HAP-1 (cell line): ENCODE results near the gene PLP2.

Experiments used
- DNase-seq, 2 experiments: peaks; one replicate each; pipeline ENCODE4 v3.0.0-alpha.2; 2016 to 2020; ENCODE audit warnings: low spot score in 2 of 2
- H3K27me3 ChIP-seq: fragments of 250-450 bp; sonication (Bioruptor Pico); 2 replicates; pipeline ENCODE4 v1.5.1; 2020; ENCODE audit warnings: low read depth, mild to moderate bottlenecking, moderate library complexity
- H3K36me3 ChIP-seq: fragments of 250-450 bp; sonication (Bioruptor Pico); replicated peaks from 2 replicates; pipeline ENCODE4 v1.5.1; 2020; ENCODE audit warnings: mild to moderate bottlenecking
- H3K4me1 ChIP-seq: fragments of 250-450 bp; sonication (Bioruptor Pico); 2 replicates; pipeline ENCODE4 v1.5.1; 2020; ENCODE audit warnings: mild to moderate bottlenecking
- H3K4me3 ChIP-seq: fragments of 250-450 bp; sonication (Bioruptor Pico); 2 replicates; pipeline ENCODE4 v1.5.1; 2020; ENCODE audit warnings: mild to moderate bottlenecking, moderate library complexity
- H3K9me3 ChIP-seq: fragments of 250-450 bp; sonication (Bioruptor Pico); 2 replicates; pipeline ENCODE4 v1.5.1; 2020; ENCODE audit warnings: mild to moderate bottlenecking, moderate library complexity
- in situ Hi-C: fragments of 300-500 bp; cut with MboI; formaldehyde crosslinking; loops from 3 replicates; pipeline ENCODE4 v1.14.3; 2020; ENCODE audit warnings: low sequenced_read_pairs, inconsistent platforms, mixed read lengths

Gene PLP2

GRCh38 chrX:49153467-49153866 lies 18.2 kb upstream of the PLP2 start:
- Histone ChIP-seq H3K4me3 (no peak overlapping the region), H3K36me3 (no peaks in the 10 kb centered on the region), H3K9me3 (no peaks in the 10 kb centered on the region), H3K27me3 (no peaks in the 10 kb centered on the region), H3K4me1 (peaks cover 15% of the 10 kb centered on the region)
- in situ Hi-C loops, result no loop called here
- DNase-seq, result no peak

GRCh38 chrX:49155243-49155899 lies 16.3 kb upstream of the PLP2 start:
- Histone ChIP-seq H3K4me1 (peaks cover 15% of the 10 kb centered on the region), H3K9me3 (no peaks in the 10 kb centered on the region), H3K36me3 (no peaks in the 10 kb centered on the region), H3K4me3 (peak overlapping the region; percentile 39), H3K27me3 (no peaks in the 10 kb centered on the region)
- DNase-seq, result peak; percentile 94 to 96
- in situ Hi-C loops, result no loop called here

- Histone ChIP-seq H3K4me3 (peak overlapping the region; percentile 39), H3K9me3 (no peaks in the 10 kb centered on the region), H3K36me3 (no peaks in the 10 kb centered on the region), H3K4me1 (peaks cover 15% of the 10 kb centered on the region), H3K27me3 (no peaks in the 10 kb centered on the region)
- peak; percentile 87 to 97 for DNase-seq
- in situ Hi-C loops, result no loop called here
Measured at GRCh38 chrX:49155900-49156837, 15.5 kb upstream of the PLP2 start.

GRCh38 chrX:49157194-49157593 lies 14.5 kb upstream of the PLP2 start:
- Histone ChIP-seq H3K36me3 (no peaks in the 10 kb centered on the region), H3K9me3 (no peaks in the 10 kb centered on the region), H3K27me3 (no peaks in the 10 kb centered on the region), H3K4me3 (no peak overlapping the region), H3K4me1 (peaks cover 15% of the 10 kb centered on the region)
- in situ Hi-C loops, result no loop called here
- DNase-seq, result no peak

- Histone ChIP-seq H3K27me3 (no peaks in the 10 kb centered on the region), H3K4me1 (peaks cover 19% of the 10 kb centered on the region), H3K4me3 (no peak overlapping the region), H3K9me3 (no peaks in the 10 kb centered on the region), H3K36me3 (no peaks in the 10 kb centered on the region)
- in situ Hi-C loops, result no loop called here
- no peak for DNase-seq
Measured at GRCh38 chrX:49160908-49161307, 10.8 kb upstream of the PLP2 start.

GRCh38 chrX:49161632-49162031 lies 10.1 kb upstream of the PLP2 start:
- Histone ChIP-seq H3K4me3 (no peak overlapping the region), H3K36me3 (no peaks in the 10 kb centered on the region), H3K4me1 (peaks cover 17% of the 10 kb centered on the region), H3K9me3 (no peaks in the 10 kb centered on the region), H3K27me3 (no peaks in the 10 kb centered on the region)
- in situ Hi-C loops, result no loop called here
- no peak for DNase-seq

GRCh38 chrX:49162620-49163019 lies 9.1 kb upstream of the PLP2 start, which contains the start of gene MAGIX:
Gene MAGIX (plus strand): TSS chrX:49162758. CDS start chrX:49162890, 132 bp downstream.
- no peak for DNase-seq
- no peaks in the 10 kb centered on the region for H3K9me3 ChIP-seq
- in situ Hi-C loops, result no loop called here
- H3K27me3 ChIP-seq, result no peaks in the 10 kb centered on the region
- peak within 1 kb of the TSS; percentile 35 for H3K4me3 ChIP-seq
- peaks cover 27% of the 10 kb centered on the region for H3K4me1 ChIP-seq
- H3K36me3 ChIP-seq, result no peaks in the 10 kb centered on the region

- Histone ChIP-seq H3K9me3 (no peaks in the 10 kb centered on the region), H3K4me1 (peaks cover 29% of the 10 kb centered on the region), H3K36me3 (no peaks in the 10 kb centered on the region), H3K4me3 (peak overlapping the region; percentile 35), H3K27me3 (no peaks in the 10 kb centered on the region)
- peak; percentile 85 to 98 for DNase-seq
- in situ Hi-C loops, result no loop called here
Measured at GRCh38 chrX:49163555-49164419, 7.9 kb upstream of the PLP2 start.

GRCh38 chrX:49164589-49165360 lies 6.9 kb upstream of the PLP2 start:
- H3K4me3 ChIP-seq, result no peak overlapping the region
- no peak for DNase-seq
- H3K27me3 ChIP-seq, result no peaks in the 10 kb centered on the region
- no peaks in the 10 kb centered on the region for H3K9me3 ChIP-seq
- in situ Hi-C loops, result loop anchor here (5.0 kb wide), 1 partner anchor 267 kb away; the partner anchor contains the start of genes PQBP1 and TIMM17B
- no peaks in the 10 kb centered on the region for H3K36me3 ChIP-seq
- peaks cover 29% of the 10 kb centered on the region for H3K4me1 ChIP-seq

- H3K27me3 ChIP-seq, result no peaks in the 10 kb centered on the region
- H3K36me3 ChIP-seq, result no peaks in the 10 kb centered on the region
- peak overlapping the region; percentile 29 for H3K4me3 ChIP-seq
- in situ Hi-C loops, result loop anchor here (5.0 kb wide), 1 partner anchor 269 kb away; the partner anchor contains the start of genes PQBP1 and TIMM17B
- peak; percentile 95 to 98 for DNase-seq
- peaks cover 29% of the 10 kb centered on the region for H3K4me1 ChIP-seq
- H3K9me3 ChIP-seq, result no peaks in the 10 kb centered on the region
Measured at GRCh38 chrX:49165901-49166881, 5.5 kb upstream of the PLP2 start.

GRCh38 chrX:49166914-49167739 lies 4.6 kb upstream of the PLP2 start:
- peak in 1 of 2 experiments; percentile 64 for DNase-seq
- peaks cover 29% of the 10 kb centered on the region for H3K4me1 ChIP-seq
- H3K36me3 ChIP-seq, result no peaks in the 10 kb centered on the region
- no peaks in the 10 kb centered on the region for H3K27me3 ChIP-seq
- no peaks in the 10 kb centered on the region for H3K9me3 ChIP-seq
- H3K4me3 ChIP-seq, result peak overlapping the region; percentile 29
- in situ Hi-C loops, result loop anchor here (5.0 kb wide), 1 partner anchor 270 kb away; the partner anchor contains the start of genes PQBP1 and TIMM17B
